SK-N-SH (cell line): ENCODE results near the gene PCYT2. TPM values are rescaled to one million over a fixed set of nuclear protein-coding genes. Genes with fewer than 3 reads are reported as not detected.

Source experiments
- CTCF ChIA-PET: fragments of 300-600, 350-600 bp; formaldehyde crosslinking; extraction: SDS; loops from one replicate; lab custom pipeline; 2021; lab: Yijun Ruan, JAX
- POLR2A ChIA-PET: fragments of 350-600 bp; sonication (Branson Sonifier 250); formaldehyde crosslinking; extraction: SDS; loops from one replicate; lab custom pipeline; 2020; ENCODE audit warnings: antibody characterized with exemption, inconsistent platforms; lab: Yijun Ruan, JAX
- DNase-seq: peaks from one replicate; pipeline ENCODE4 v3.0.0; 2012
- H2AFZ ChIP-seq: fragments of 200-600 bp; sonication (generic); 2 replicates; pipeline ENCODE4 v1.8.1; 2016; ENCODE audit warnings: antibody characterized with exemption, mild to moderate bottlenecking, low read depth
- H3F3A ChIP-seq: fragments of 200-600 bp; sonication (generic); replicated peaks from 2 replicates; pipeline ENCODE3; 2016; ENCODE audit warnings: antibody characterized with exemption, mild to moderate bottlenecking; ENCODE audit not compliant: insufficient read depth
- H3K27ac ChIP-seq, 2 experiments: fragments of 200-500 bp in 1 of 2; fragments of 200-600 bp in 1 of 2; sonication (Bioruptor generic) in 1 of 2; sonication (generic), shearing (Covaris generic) in 1 of 2; 2 replicates each; pipeline versions ENCODE4 v1.5.1 to v1.6.1; 2014 to 2016; ENCODE audit warnings: low read depth in 2 of 2, inconsistent platforms in 1 of 2, low read length in 1 of 2, mild to moderate bottlenecking in 1 of 2, mixed read lengths in 1 of 2
- H3K27me3 ChIP-seq: fragments of 200-600 bp; sonication (generic), shearing (Covaris generic); 2 replicates; pipeline ENCODE4 v1.6.1; 2016; ENCODE audit warnings: mixed run types; ENCODE audit not compliant: insufficient read depth
- H3K36me3 ChIP-seq, 2 experiments: fragments of 200-500 bp in 1 of 2; fragments of 200-600 bp in 1 of 2; sonication (Bioruptor generic) in 1 of 2; sonication (generic) in 1 of 2; replicated peaks in 1 of 2; 2 replicates each; pipeline versions ENCODE3 to v1.5.1; 2014 to 2016; ENCODE audit warnings: low read length in 1 of 2, mild to moderate bottlenecking in 1 of 2; ENCODE audit not compliant: insufficient read depth in 2 of 2, control insufficient read depth in 1 of 2
- H3K4me1 ChIP-seq, 2 experiments: fragments of 200-500 bp in 1 of 2; fragments of 200-600 bp in 1 of 2; sonication (Bioruptor generic) in 1 of 2; sonication (generic), shearing (Covaris generic) in 1 of 2; 2 replicates each; pipeline versions ENCODE4 v1.5.1 to v1.6.1; 2014 to 2016; ENCODE audit warnings: low read depth in 1 of 2, low read length in 1 of 2, mixed run types in 1 of 2; ENCODE audit not compliant: insufficient read depth in 2 of 2, control insufficient read depth in 1 of 2
- H3K4me2 ChIP-seq: fragments of 200-600 bp; sonication (generic), shearing (Covaris generic); 2 replicates; pipeline ENCODE4 v1.6.1; 2017; ENCODE audit warnings: mixed run types
- H3K4me3 ChIP-seq, 2 experiments: fragments of 200-500 bp in 1 of 2; fragments of 200-600 bp in 1 of 2; sonication (Bioruptor generic) in 1 of 2; sonication (generic), shearing (Covaris generic) in 1 of 2; 2 replicates each; pipeline versions ENCODE4 v1.5.1 to v1.8.1; 2014 to 2016; ENCODE audit warnings: low read depth in 2 of 2, inconsistent platforms in 1 of 2, low read length in 1 of 2, mild to moderate bottlenecking in 1 of 2, mixed read lengths in 1 of 2, moderate library complexity in 1 of 2
- H3K79me2 ChIP-seq: fragments of 200-600 bp; sonication (generic); 2 replicates; pipeline ENCODE4 v1.8.1; 2017; ENCODE audit warnings: mild to moderate bottlenecking; ENCODE audit not compliant: insufficient read depth
- H3K9ac ChIP-seq: fragments of 200-600 bp; sonication (generic); 2 replicates; pipeline ENCODE4 v1.6.1; 2017; ENCODE audit warnings: mixed run types
- H3K9me2 ChIP-seq: fragments of 200-600 bp; sonication (generic); 2 replicates; pipeline ENCODE4 v1.6.1; 2017; ENCODE audit warnings: mixed run types
- H3K9me3 ChIP-seq: fragments of 200-600 bp; sonication (generic); 2 replicates; pipeline ENCODE4 v1.6.1; 2017; ENCODE audit warnings: mixed run types, mild to moderate bottlenecking, moderate library complexity
- H4K20me1 ChIP-seq: fragments of 200-600 bp; sonication (generic); 2 replicates; pipeline ENCODE4 v1.6.1; 2017; ENCODE audit warnings: mild to moderate bottlenecking, mixed run types; ENCODE audit not compliant: insufficient read depth
- CHD2 ChIP-seq: fragments of 150-350 bp; IDR thresholded peaks from 2 replicates; pipeline ENCODE4 v1.6.1; 2018; ENCODE audit warnings: low read length; ENCODE audit not compliant: partially characterized antibody
- ELF1 ChIP-seq: IDR thresholded peaks from 2 replicates; pipeline ENCODE4 v1.4.0; 2012
- EZH2phosphoT487 ChIP-seq: fragments of 200-600 bp; sonication (generic); IDR thresholded peaks from 2 replicates; pipeline ENCODE4 v1.6.1; 2017; ENCODE audit warnings: low read depth, mixed run types, mild to moderate bottlenecking, antibody characterized with exemption, moderate library complexity, borderline replicate concordance
- FOXJ3 ChIP-seq: sonication (generic); formaldehyde crosslinking; IDR thresholded peaks from 2 replicates; pipeline ENCODE4 v1.5.1; 2020; ENCODE audit warnings: mild to moderate bottlenecking, missing genetic modification reagents
- FOXM1 ChIP-seq: IDR thresholded peaks from 2 replicates; pipeline ENCODE4 v1.4.0; 2012; ENCODE audit warnings: low read depth, mild to moderate bottlenecking
- GABPA ChIP-seq: IDR thresholded peaks from 2 replicates; pipeline ENCODE4 v1.4.0; 2012; ENCODE audit warnings: low read depth, mild to moderate bottlenecking
- GATA2 ChIP-seq: sonication (generic); formaldehyde crosslinking; IDR thresholded peaks from 2 replicates; pipeline ENCODE4 v1.5.0; 2020; ENCODE audit warnings: mild to moderate bottlenecking, missing genetic modification reagents
- MEF2A ChIP-seq: IDR thresholded peaks from 2 replicates; pipeline ENCODE4 v1.4.0; 2012; ENCODE audit warnings: low read depth, borderline replicate concordance
- MXI1 ChIP-seq: IDR thresholded peaks from 2 replicates; pipeline ENCODE4 v1.6.1; 2012; ENCODE audit warnings: mild to moderate bottlenecking, low read depth, low read length, improper control_type of control experiment
- NFIC ChIP-seq: IDR thresholded peaks from 2 replicates; pipeline ENCODE4 v1.4.0; 2012; ENCODE audit warnings: borderline replicate concordance
- POLR2AphosphoS5 ChIP-seq: IDR thresholded peaks from 2 replicates; pipeline ENCODE4 v1.6.1; 2012; ENCODE audit warnings: low read depth, low read length
- RCOR1 ChIP-seq: fragments of 150-350 bp; IDR thresholded peaks from 2 replicates; pipeline ENCODE4 v1.6.1; 2017; ENCODE audit warnings: antibody characterized with exemption, low read length
- RXRA ChIP-seq: IDR thresholded peaks from 2 replicates; pipeline ENCODE4 v1.4.0; 2012; ENCODE audit warnings: low read depth, mild to moderate bottlenecking, borderline replicate concordance
- SIN3A ChIP-seq: IDR thresholded peaks from 2 replicates; pipeline ENCODE4 v1.6.1; 2012; ENCODE audit warnings: low read depth, mild to moderate bottlenecking, low read length, moderate library complexity, borderline replicate concordance
- TEAD4 ChIP-seq: IDR thresholded peaks from 2 replicates; pipeline ENCODE4 v1.4.0; 2012; ENCODE audit warnings: mild to moderate bottlenecking, borderline replicate concordance; ENCODE audit not compliant: insufficient read depth
- YY1 ChIP-seq: IDR thresholded peaks from 2 replicates; pipeline ENCODE4 v1.4.0; 2012; ENCODE audit warnings: low read depth, mild to moderate bottlenecking
- whole genome bisulfite sequencing: methylation state at CpG from one replicate; pipeline ENCODE4 v1.1.6; 2017; ENCODE audit warnings: low lambda C conversion rate; 5-methylcytosine and 5-hydroxymethylcytosine counted together
- polyA plus RNA-seq, 3 experiments: library from polyadenylated mRNA; depleted of rRNA; stranded (reverse); fragments of >200 nt; gene quantifications; 2 replicates each; pipeline ENCODE4 v1.2.3, GENCODE V29; 2012
- TF ChIP-seq, protein P1 (sequence below): IDR thresholded peaks from 2 replicates; pipeline ENCODE4 v1.4.0; 2012; ENCODE audit warnings: low read depth
- TF ChIP-seq, protein P2 (sequence below): fragments of 150-350 bp; IDR thresholded peaks from 2 replicates; pipeline ENCODE4 v1.6.1; 2017; ENCODE audit warnings: antibody characterized with exemption, low read length, low read depth, borderline replicate concordance
- TF ChIP-seq, protein P3 (sequence below): IDR thresholded peaks from 2 replicates; pipeline ENCODE4 v1.4.0; 2012; ENCODE audit warnings: low read depth, borderline replicate concordance

PCYT2 gene
- polyA plus RNA-seq, 1 of the 3 experiments (the other 2 are of a cell fraction): 46.2 TPM

DNA sequence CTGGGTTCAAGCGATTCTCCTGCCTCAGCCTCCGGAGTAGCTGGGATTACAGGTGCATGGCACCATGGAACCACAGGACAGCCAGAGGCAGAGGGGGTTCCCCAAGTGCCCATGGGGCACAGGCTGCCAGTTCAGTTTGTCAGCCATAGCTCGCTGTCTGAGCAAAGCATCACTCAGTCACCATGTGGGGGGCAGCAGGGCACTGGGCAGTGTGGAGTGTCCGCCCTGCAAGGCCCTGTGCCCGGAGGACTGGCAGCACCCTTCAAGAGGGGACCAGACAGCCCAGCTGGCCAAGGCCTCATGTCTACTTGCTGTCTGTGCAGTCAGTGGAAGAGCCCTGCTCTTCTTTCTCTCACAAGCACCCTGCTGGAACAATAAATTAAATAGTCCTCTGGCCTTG, 26.2 kb downstream of the PCYT2 start:
- H3K79me2 ChIP-seq: peaks cover 53% of the 10 kb centered on the region
- H3K27ac ChIP-seq: no peak overlapping the region
- H3K36me3 ChIP-seq: peaks cover 57 to 68% of the 10 kb centered on the region in 2 experiments
- ChIA-PET POLR2A (interaction anchor here (0.6 to 1.5 kb wide), 3 partner anchors 12 to 19 kb away, joined by 3 to 5 read pairs (median 5); no protein-coding TSS in a partner anchor), CTCF (interaction anchor here (1.3 to 5.7 kb wide), 3 partner anchors 14 to 146 kb away, joined by 3 to 54 read pairs (median 4); partner anchors contain the start of gene ARHGDIA)
- H3K27me3 ChIP-seq: no peaks in the 10 kb centered on the region
- peaks cover 23% of the 10 kb centered on the region; the same call in 1 of the 2 replicates for H4K20me1 ChIP-seq
- H3K4me1 ChIP-seq: peaks cover 6 to 9% of the 10 kb centered on the region in 2 experiments
- 96% methylated on average over 5 of the region's 5 CpGs for WGBS
- no peak for TF ChIP-seq FOXM1
- no peak for TF ChIP-seq POLR2AphosphoS5
- TF ChIP-seq, protein P1, sequence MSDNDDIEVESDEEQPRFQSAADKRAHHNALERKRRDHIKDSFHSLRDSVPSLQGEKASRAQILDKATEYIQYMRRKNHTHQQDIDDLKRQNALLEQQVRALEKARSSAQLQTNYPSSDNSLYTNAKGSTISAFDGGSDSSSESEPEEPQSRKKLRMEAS: no peak
- no peak for TF ChIP-seq SIN3A
- no peak for TF ChIP-seq RXRA
- no peak for TF ChIP-seq MXI1
- H3K4me2 ChIP-seq: no peak overlapping the region
- peak; percentile 23 for DNase-seq
- no peak overlapping the region for H3K9ac ChIP-seq
- H2AFZ ChIP-seq: no peak overlapping the region
- H3K4me3 ChIP-seq: no peak overlapping the region
- no peaks in the 10 kb centered on the region for H3K9me3 ChIP-seq
- H3K9me2 ChIP-seq: no peaks in the 10 kb centered on the region
- peaks cover 35% of the 10 kb centered on the region for H3F3A ChIP-seq

DNA sequence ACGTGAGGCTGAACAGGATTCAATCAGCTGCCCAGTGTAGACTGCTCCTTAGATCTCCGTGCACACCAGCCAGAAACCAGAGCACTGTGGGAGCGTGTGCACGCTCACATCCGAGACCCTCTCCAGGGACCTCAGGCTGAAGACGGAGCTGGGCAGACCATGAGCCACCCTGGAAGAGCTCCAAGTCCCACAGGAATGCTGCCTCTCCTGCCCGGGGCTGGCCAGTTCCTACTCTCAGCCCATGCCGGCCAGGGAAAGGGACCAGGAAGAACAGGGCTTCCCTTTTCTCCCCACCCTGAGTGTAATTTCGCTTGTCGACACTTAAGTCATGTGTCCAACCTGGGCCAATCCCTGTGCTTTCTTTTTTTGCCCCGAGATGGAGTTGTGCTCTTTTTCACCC, 26.7 kb downstream of the PCYT2 start:
- H3K79me2 ChIP-seq: peaks cover 52% of the 10 kb centered on the region
- no peak overlapping the region for H3K9ac ChIP-seq
- no peak for TF ChIP-seq NFIC
- TF ChIP-seq MXI1: no peak
- no peak for TF ChIP-seq CHD2
- TF ChIP-seq MEF2A: no peak
- TF ChIP-seq, protein P2, sequence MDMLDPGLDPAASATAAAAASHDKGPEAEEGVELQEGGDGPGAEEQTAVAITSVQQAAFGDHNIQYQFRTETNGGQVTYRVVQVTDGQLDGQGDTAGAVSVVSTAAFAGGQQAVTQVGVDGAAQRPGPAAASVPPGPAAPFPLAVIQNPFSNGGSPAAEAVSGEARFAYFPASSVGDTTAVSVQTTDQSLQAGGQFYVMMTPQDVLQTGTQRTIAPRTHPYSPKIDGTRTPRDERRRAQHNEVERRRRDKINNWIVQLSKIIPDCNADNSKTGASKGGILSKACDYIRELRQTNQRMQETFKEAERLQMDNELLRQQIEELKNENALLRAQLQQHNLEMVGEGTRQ: no peak
- no peak for TF ChIP-seq YY1
- no peak for TF ChIP-seq GABPA
- no peak for TF ChIP-seq POLR2AphosphoS5
- TF ChIP-seq RCOR1: no peak
- no peak for TF ChIP-seq FOXJ3 (CRISPR knock-in tag)
- TF ChIP-seq TEAD4: no peak
- no peak for TF ChIP-seq ELF1
- TF ChIP-seq, protein P3, sequence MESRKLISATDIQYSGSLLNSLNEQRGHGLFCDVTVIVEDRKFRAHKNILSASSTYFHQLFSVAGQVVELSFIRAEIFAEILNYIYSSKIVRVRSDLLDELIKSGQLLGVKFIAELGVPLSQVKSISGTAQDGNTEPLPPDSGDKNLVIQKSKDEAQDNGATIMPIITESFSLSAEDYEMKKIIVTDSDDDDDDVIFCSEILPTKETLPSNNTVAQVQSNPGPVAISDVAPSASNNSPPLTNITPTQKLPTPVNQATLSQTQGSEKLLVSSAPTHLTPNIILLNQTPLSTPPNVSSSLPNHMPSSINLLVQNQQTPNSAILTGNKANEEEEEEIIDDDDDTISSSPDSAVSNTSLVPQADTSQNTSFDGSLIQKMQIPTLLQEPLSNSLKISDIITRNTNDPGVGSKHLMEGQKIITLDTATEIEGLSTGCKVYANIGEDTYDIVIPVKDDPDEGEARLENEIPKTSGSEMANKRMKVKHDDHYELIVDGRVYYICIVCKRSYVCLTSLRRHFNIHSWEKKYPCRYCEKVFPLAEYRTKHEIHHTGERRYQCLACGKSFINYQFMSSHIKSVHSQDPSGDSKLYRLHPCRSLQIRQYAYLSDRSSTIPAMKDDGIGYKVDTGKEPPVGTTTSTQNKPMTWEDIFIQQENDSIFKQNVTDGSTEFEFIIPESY: no peak
- TF ChIP-seq EZH2phosphoT487: no peak
- no peak for TF ChIP-seq GATA2 (CRISPR knock-in tag)
- TF ChIP-seq, all 33 proteins: peak for 0
- 82% methylated on average over 10 of the region's 11 CpGs for WGBS
- Histone ChIP-seq H2AFZ (no peak overlapping the region), H3K27ac (no peak overlapping the region), H3K9me3 (no peaks in the 10 kb centered on the region), H3F3A (peaks cover 40% of the 10 kb centered on the region), H3K4me3 (no peak overlapping the region), H3K9me2 (no peaks in the 10 kb centered on the region), H3K27me3 (no peaks in the 10 kb centered on the region), H3K36me3 (peaks cover 53 to 68% of the 10 kb centered on the region in 2 experiments), H4K20me1 (peaks cover 23% of the 10 kb centered on the region; the same call in 1 of the 2 replicates), H3K4me1 (peaks cover 1 to 5% of the 10 kb centered on the region in 2 experiments; a peak in 3 of 4 replicates), H3K4me2 (no peak overlapping the region)
- DNase-seq: peak; percentile 24
- ChIA-PET POLR2A (interaction anchor here (0.6 to 1.2 kb wide), 2 partner anchors 12 to 18 kb away, joined by 3 to 5 read pairs; no protein-coding TSS in a partner anchor), CTCF (interaction anchor here (1.3 to 5.7 kb wide), 3 partner anchors 13 to 146 kb away, joined by 3 to 54 read pairs (median 4); partner anchors contain the start of gene ARHGDIA)
